Measurements from ENCODE around the gene PTPRN2. TPM values are rescaled to one million over a fixed set of nuclear protein-coding genes. Genes with fewer than 3 reads are reported as not detected.

The PTPRN2 gene
- total and polyA plus RNA-seq, 2 of the 8 experiments (the other 6 are each of a cell fraction or from before 2014, with no cell fraction given), result 2.6 to 4.5 TPM

DNA sequence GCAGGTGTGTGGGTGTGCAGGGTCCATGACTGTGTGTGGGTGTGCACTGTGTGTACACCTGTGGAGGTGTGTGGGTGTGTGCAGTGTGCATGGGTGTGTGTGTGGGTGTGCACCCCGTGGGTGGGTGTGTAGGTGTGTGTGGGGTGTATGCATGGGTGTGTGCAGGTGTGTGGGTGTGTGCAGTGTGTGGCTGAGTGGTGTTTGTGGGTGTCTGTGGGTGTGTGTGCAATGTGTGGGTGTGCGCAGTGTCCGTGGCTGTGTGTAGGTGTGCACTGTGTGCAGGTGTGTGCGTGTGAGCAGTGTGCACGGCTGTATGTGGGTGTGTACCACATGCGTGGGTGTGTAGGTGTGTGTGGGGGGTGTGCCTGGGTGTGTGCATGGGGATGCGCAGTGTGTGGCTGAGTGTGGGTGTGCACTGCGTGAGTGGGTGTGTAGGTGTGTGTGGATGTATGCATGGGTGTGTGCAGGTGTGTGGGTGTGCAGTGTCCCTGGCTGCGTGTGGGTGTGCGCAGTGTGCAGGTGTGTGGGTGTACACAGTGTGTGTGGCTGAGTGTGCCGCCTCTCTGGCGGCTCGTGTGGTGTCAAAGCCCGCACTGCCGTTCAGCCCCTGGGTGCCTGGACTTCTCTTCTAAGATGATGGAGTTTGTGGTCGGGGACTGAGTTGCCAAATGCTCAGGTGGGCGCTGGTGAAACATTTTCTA, 1042.5 kb downstream of the PTPRN2 start (continued):
- no peak for TF ChIP-seq CHD7 (IDR thresholded peaks at IDR 0.05; ENCODE audit: insufficient replicate concordance, low read length)
- TF ChIP-seq JUN (IDR thresholded peaks at IDR 0.05; ENCODE audit: low read depth, low read length), result no peak
- no peak for TF ChIP-seq RFX5 (IDR thresholded peaks at IDR 0.05; ENCODE audit: borderline replicate concordance, low read depth, low read length)
- no peak for TF ChIP-seq POU5F1 (IDR thresholded peaks at IDR 0.05; ENCODE audit: low read depth, low read length)
- TF ChIP-seq SP1 (IDR thresholded peaks at IDR 0.05; ENCODE audit: low read depth, low read length), result no peak
- no peak for TF ChIP-seq TAF1 (IDR thresholded peaks at IDR 0.05; ENCODE audit: low read depth, low read length)
- TF ChIP-seq TCF12 (IDR thresholded peaks at IDR 0.05; ENCODE audit: low read depth, low read length), result no peak
- TF ChIP-seq CEBPB (IDR thresholded peaks at IDR 0.05; ENCODE audit: low read depth, low read length), result no peak
- no peak for TF ChIP-seq RAD21 (IDR thresholded peaks at IDR 0.05 in 1 of 2, conservative IDR thresholded peaks at IDR 0.05 in 1 of 2; ENCODE audit: low read depth in 2 of 2, low read length in 2 of 2)
- TF ChIP-seq CBX8 (IDR thresholded peaks at IDR 0.05; ENCODE audit: borderline replicate concordance, low read depth, low read length), result no peak
- no peak for TF ChIP-seq HDAC6 (IDR thresholded peaks at IDR 0.05; ENCODE audit: low read depth, low read length)

All from H1 (cell line).